Smooth muscle cell (in vitro differentiated cells): ENCODE data around the gene FLRT1. TPM values are rescaled to one million over a fixed set of nuclear protein-coding genes. Genes with fewer than 3 reads are reported as not detected.

Experiments used
- DNase-seq: peaks from one replicate; lab custom pipeline; 2025; ENCODE audit not compliant: unreplicated experiment; lab: John Stamatoyannopoulos, UW
- H2AFZ ChIP-seq: fragments of 200-600 bp; sonication (generic); 2 replicates; pipeline ENCODE4 v1.6.0; 2016; ENCODE audit warnings: antibody characterized with exemption, low read depth, mild to moderate bottlenecking
- H3F3A ChIP-seq: fragments of 200-600 bp; sonication (generic); 2 replicates; pipeline ENCODE4 v1.6.0; 2017; ENCODE audit warnings: antibody characterized with exemption, low read depth
- H3K27ac ChIP-seq: fragments of 200-600 bp; sonication (generic); 2 replicates; pipeline ENCODE4 v1.5.1; 2016; ENCODE audit warnings: low read depth, mild to moderate bottlenecking
- H3K27me3 ChIP-seq: fragments of 200-600 bp; sonication (generic); 2 replicates; pipeline ENCODE4 v1.6.1; 2016; ENCODE audit warnings: low read depth, mild to moderate bottlenecking
- H3K36me3 ChIP-seq: fragments of 200-600 bp; sonication (generic); 2 replicates; pipeline ENCODE4 v1.5.1; 2016; ENCODE audit warnings: low read depth
- H3K4me1 ChIP-seq: fragments of 200-600 bp; sonication (generic); 2 replicates; pipeline ENCODE4 v1.5.1; 2016; ENCODE audit warnings: low read depth
- H3K4me2 ChIP-seq: fragments of 200-600 bp; sonication (generic); 2 replicates; pipeline ENCODE4 v1.6.0; 2016; ENCODE audit warnings: mild to moderate bottlenecking
- H3K4me3 ChIP-seq: fragments of 200-600 bp; sonication (generic); 2 replicates; pipeline ENCODE4 v1.5.1; 2016; ENCODE audit warnings: mild to moderate bottlenecking
- H3K79me2 ChIP-seq: fragments of 200-600 bp; sonication (generic); 2 replicates; pipeline ENCODE4 v1.6.0; 2016; ENCODE audit warnings: low read depth, mild to moderate bottlenecking
- H3K9ac ChIP-seq: fragments of 200-600 bp; sonication (generic); 2 replicates; pipeline ENCODE4 v1.6.0; 2016; ENCODE audit warnings: low read depth
- H3K9me3 ChIP-seq: fragments of 200-600 bp; sonication (generic); replicated peaks from 2 replicates; pipeline ENCODE4 v1.5.1; 2016; ENCODE audit warnings: low read depth
- H4K20me1 ChIP-seq: fragments of 200-600 bp; sonication (generic); 2 replicates; pipeline ENCODE4 v1.6.0; 2016; ENCODE audit warnings: low read depth
- CTCF ChIP-seq: fragments of 200-600 bp; sonication (generic); IDR thresholded peaks from 2 replicates; pipeline ENCODE4 v1.5.1; 2017; ENCODE audit warnings: borderline replicate concordance, mild to moderate bottlenecking, antibody characterized with exemption; ENCODE audit not compliant: insufficient read depth, poor library complexity, severe bottlenecking
- WGBS: methylation state at CpG from one replicate; pipeline ENCODE4 v1.1.7; 2016; ENCODE audit warnings: low lambda C conversion rate; 5-methylcytosine and 5-hydroxymethylcytosine counted together
- polyA plus RNA-seq: library from polyadenylated mRNA; unstranded; fragments of >200 nt; fragmentation: Nextera tagmentation; extraction: Ambion mirVana; gene quantifications from 2 replicates; pipeline ENCODE4 v1.2.1, GENCODE V29; 2016
- total RNA-seq: library from RNA; depleted of rRNA; stranded (reverse); fragments of >200 nt; gene quantifications from 2 replicates; pipeline ENCODE4 v1.2.3, GENCODE V29; 2014

Gene FLRT1
- total and polyA plus RNA-seq, 2 experiments from 2014 or later, result 0.26 to 0.76 TPM

DNA sequence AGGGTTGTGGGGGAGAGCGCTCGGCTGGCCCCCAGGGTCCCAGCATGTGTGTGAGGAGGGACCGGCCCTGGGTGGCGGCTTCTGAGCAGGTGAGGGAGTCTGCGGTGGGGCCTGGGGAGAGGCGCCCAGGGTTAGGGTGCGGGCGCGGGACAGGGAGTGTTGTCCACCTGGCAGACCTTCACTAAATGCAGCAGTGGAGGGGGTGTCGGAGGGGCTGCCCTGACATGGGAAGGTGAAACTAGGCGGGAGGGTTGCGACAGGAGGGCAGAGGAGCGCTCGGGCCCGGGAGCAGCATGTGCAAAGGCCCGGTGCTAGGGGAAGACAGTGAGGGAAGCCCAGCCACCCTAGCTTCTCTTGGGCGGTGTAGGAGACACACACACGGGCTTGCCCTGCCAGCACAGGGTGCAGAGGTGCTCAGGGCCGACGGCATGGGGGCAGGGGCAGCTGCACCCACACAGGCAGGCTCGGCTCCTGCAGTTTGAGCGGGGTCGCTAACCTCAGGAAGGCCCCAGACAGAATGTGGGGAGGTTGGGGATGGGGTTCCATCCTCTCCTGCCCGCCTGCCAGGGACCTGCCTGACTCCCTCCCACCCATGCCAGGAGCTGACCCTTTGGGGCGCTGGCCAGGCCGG lies 27.3 kb upstream of the FLRT1 start:
- no peaks in the 10 kb centered on the region for H3K79me2 ChIP-seq
- no peaks in the 10 kb centered on the region for H3K36me3 ChIP-seq
- peaks cover 24% of the 10 kb centered on the region for H4K20me1 ChIP-seq
- H2AFZ ChIP-seq, result no peak overlapping the region
- H3K27me3 ChIP-seq, result peaks cover 5% of the 10 kb centered on the region
- H3K4me1 ChIP-seq, result peaks cover 15% of the 10 kb centered on the region
- WGBS, result 93% methylated on average over 20 of the region's 26 CpGs
- DNase-seq, result no peak
- H3K4me2 ChIP-seq, result peak overlapping the region; percentile 84
- H3F3A ChIP-seq, result no peaks in the 10 kb centered on the region
- no peak overlapping the region for H3K4me3 ChIP-seq
- TF ChIP-seq CTCF, result no peak
- H3K9ac ChIP-seq, result no peak overlapping the region
- no peak overlapping the region for H3K27ac ChIP-seq
- H3K9me3 ChIP-seq, result no peaks in the 10 kb centered on the region

- 75% methylated on average over 18 of the region's 18 CpGs for WGBS
- Histone ChIP-seq H3K79me2 (no peaks in the 10 kb centered on the region), H3K4me3 (no peak overlapping the region), H3K4me1 (peaks cover 15% of the 10 kb centered on the region), H3K36me3 (no peaks in the 10 kb centered on the region), H3K27me3 (peaks cover 5% of the 10 kb centered on the region), H3K4me2 (no peak overlapping the region), H2AFZ (no peak overlapping the region), H3K9me3 (no peaks in the 10 kb centered on the region), H3K27ac (no peak overlapping the region), H3K9ac (no peak overlapping the region), H4K20me1 (peaks cover 24% of the 10 kb centered on the region), H3F3A (no peaks in the 10 kb centered on the region)
- no peak for TF ChIP-seq CTCF
- DNase-seq, result no peak
Measured at GRCh38 chr11:64008914-64009633, 26.7 kb upstream of the FLRT1 start.

DNA sequence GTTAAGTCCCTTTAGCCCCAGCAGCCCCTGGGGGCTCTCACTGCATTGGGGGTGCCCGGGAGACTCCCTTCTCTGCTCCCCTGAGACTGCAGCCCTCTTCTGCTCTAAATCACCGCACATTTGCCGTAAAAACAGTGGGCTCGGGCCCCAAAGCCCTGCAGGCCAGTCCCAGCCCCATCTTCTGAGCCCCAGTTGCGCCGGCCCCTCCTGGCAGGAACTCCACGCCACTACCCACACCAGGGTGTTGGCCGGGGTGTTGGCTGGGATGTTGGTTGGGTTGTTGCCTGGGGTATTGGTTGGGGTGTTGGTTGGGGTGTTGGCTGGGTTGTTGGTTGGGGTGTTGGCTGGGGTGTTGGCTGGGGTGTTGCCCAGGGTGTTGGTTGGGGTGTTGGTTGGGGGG lies 26.0 kb upstream of the FLRT1 start:
- H3K4me2 ChIP-seq, result no peak overlapping the region
- no peak overlapping the region for H3K27ac ChIP-seq
- H3K27me3 ChIP-seq, result peaks cover 5% of the 10 kb centered on the region
- no peaks in the 10 kb centered on the region for H3K36me3 ChIP-seq
- no peak overlapping the region for H3K9ac ChIP-seq
- 98% methylated on average over 8 of the region's 8 CpGs for WGBS
- no peaks in the 10 kb centered on the region for H3F3A ChIP-seq
- no peaks in the 10 kb centered on the region for H3K9me3 ChIP-seq
- H3K4me1 ChIP-seq, result peaks cover 15% of the 10 kb centered on the region
- H2AFZ ChIP-seq, result no peak overlapping the region
- H4K20me1 ChIP-seq, result peaks cover 24% of the 10 kb centered on the region
- no peak overlapping the region for H3K4me3 ChIP-seq
- TF ChIP-seq CTCF, result no peak
- no peaks in the 10 kb centered on the region for H3K79me2 ChIP-seq
- no peak for DNase-seq
